Endothelial cell (in vitro differentiated cells): ENCODE measurements around the gene DACT2. TPM values are rescaled to one million over a fixed set of nuclear protein-coding genes. Genes with fewer than 3 reads are reported as not detected.

Experiments used
- DNase-seq: peaks from one replicate; pipeline ENCODE4 v3.0.0; 2021; ENCODE audit warnings: low spot score
- H3K27ac Mint-ChIP-seq: one replicate; pipeline ENCODE4 v1.8.0; 2021; ENCODE audit warnings: mixed read lengths, inconsistent platforms; ENCODE audit not compliant: unreplicated experiment
- H3K27me3 Mint-ChIP-seq: one replicate; pipeline ENCODE4 v1.8.0; 2021; ENCODE audit warnings: mild to moderate bottlenecking, moderate library complexity, mixed read lengths, inconsistent platforms; ENCODE audit not compliant: unreplicated experiment
- H3K36me3 Mint-ChIP-seq: one replicate; pipeline ENCODE4 v1.8.0; 2021; ENCODE audit warnings: mild to moderate bottlenecking, low read depth, mixed read lengths, inconsistent platforms; ENCODE audit not compliant: unreplicated experiment
- H3K4me1 Mint-ChIP-seq: one replicate; pipeline ENCODE4 v1.8.0; 2021; ENCODE audit warnings: mild to moderate bottlenecking, mixed read lengths, inconsistent platforms; ENCODE audit not compliant: unreplicated experiment
- H3K4me3 Mint-ChIP-seq: one replicate; pipeline ENCODE4 v1.8.0; 2021; ENCODE audit warnings: mild to moderate bottlenecking, mixed read lengths, inconsistent platforms; ENCODE audit not compliant: unreplicated experiment
- H3K9me3 Mint-ChIP-seq: one replicate; pipeline ENCODE4 v1.8.0; 2021; ENCODE audit warnings: mixed read lengths, inconsistent platforms; ENCODE audit not compliant: unreplicated experiment
- total RNA-seq: library from RNA; stranded (reverse); fragmentation: NEBNext Ultra II Directional; extraction: Animal tissue kit (Norgen Biotek cat#: 25700); gene quantifications from one replicate; pipeline ENCODE4 v1.2.1, GENCODE V29; 2021; ENCODE audit not compliant: unreplicated experiment
- TF ChIP-seq, protein P1 (sequence below): fragments of 200-600 bp; sonication (generic); IDR thresholded peaks from one replicate; pipeline ENCODE4 v1.5.0; 2021; ENCODE audit warnings: antibody characterized with exemption; ENCODE audit not compliant: unreplicated experiment

Gene DACT2
- total RNA-seq, 1 donor from 2014 or later, result 0.23 TPM

- TF ChIP-seq, protein P1, sequence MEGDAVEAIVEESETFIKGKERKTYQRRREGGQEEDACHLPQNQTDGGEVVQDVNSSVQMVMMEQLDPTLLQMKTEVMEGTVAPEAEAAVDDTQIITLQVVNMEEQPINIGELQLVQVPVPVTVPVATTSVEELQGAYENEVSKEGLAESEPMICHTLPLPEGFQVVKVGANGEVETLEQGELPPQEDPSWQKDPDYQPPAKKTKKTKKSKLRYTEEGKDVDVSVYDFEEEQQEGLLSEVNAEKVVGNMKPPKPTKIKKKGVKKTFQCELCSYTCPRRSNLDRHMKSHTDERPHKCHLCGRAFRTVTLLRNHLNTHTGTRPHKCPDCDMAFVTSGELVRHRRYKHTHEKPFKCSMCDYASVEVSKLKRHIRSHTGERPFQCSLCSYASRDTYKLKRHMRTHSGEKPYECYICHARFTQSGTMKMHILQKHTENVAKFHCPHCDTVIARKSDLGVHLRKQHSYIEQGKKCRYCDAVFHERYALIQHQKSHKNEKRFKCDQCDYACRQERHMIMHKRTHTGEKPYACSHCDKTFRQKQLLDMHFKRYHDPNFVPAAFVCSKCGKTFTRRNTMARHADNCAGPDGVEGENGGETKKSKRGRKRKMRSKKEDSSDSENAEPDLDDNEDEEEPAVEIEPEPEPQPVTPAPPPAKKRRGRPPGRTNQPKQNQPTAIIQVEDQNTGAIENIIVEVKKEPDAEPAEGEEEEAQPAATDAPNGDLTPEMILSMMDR, result no peak
- Mint-ChIP-seq H3K27ac (no peak overlapping the region), H3K4me3 (no peak overlapping the region), H3K27me3 (peaks cover 8% of the 10 kb centered on the region), H3K9me3 (no peaks in the 10 kb centered on the region), H3K36me3 (peaks cover 8% of the 10 kb centered on the region), H3K4me1 (peaks cover 10% of the 10 kb centered on the region)
- DNase-seq, result no peak
Observed at GRCh38 chr6:168348186-168348585, 28.6 kb upstream of the DACT2 start.

DNA sequence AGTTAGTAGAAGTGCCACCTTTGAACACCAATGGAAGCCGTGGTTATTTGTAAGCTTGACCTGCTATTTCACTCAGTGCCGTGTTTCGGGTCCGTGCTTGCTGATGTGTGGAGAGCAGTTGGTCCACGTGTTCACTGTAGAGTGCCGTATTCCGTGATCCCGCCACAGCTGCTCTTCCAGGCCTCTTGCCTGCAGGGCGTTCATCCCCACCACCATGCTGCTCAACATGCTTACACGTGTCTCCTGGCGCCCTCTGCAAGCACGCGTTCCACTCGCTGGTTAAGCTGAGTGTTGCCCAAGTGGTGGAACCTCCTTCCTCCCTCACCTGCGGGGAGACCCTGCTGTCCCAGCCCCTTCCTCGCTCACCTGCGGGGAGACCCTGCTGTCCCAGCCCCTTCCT, 28.0 kb upstream of the DACT2 start:
- H3K4me3 Mint-ChIP-seq, result no peak overlapping the region
- no peak overlapping the region for H3K27ac Mint-ChIP-seq
- H3K9me3 Mint-ChIP-seq, result no peaks in the 10 kb centered on the region
- peaks cover 10% of the 10 kb centered on the region for H3K4me1 Mint-ChIP-seq
- peaks cover 8% of the 10 kb centered on the region for H3K27me3 Mint-ChIP-seq
- TF ChIP-seq, protein P1, result no peak
- H3K36me3 Mint-ChIP-seq, result peaks cover 8% of the 10 kb centered on the region
- DNase-seq, result no peak

DNA sequence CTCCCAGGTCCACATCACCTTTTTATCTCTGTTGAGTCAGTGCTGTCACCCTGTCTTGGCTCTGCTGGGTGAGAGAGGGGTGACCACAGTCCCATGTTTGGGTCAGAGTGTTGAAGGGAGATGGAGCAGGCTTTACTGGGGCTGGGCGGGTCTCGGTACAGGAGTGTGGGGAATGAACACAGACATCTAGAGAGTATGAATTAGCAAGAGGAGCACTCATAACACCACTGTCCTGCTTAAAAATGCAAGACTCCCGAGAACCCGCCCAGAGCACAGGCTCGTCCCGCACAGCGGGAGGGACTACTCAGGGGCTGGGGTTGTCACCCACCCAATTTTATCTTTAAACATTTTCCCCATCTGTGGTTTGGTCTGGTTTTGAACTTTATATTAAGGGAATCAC, 27.5 kb upstream of the DACT2 start:
- peaks cover 8% of the 10 kb centered on the region for H3K27me3 Mint-ChIP-seq

DNA sequence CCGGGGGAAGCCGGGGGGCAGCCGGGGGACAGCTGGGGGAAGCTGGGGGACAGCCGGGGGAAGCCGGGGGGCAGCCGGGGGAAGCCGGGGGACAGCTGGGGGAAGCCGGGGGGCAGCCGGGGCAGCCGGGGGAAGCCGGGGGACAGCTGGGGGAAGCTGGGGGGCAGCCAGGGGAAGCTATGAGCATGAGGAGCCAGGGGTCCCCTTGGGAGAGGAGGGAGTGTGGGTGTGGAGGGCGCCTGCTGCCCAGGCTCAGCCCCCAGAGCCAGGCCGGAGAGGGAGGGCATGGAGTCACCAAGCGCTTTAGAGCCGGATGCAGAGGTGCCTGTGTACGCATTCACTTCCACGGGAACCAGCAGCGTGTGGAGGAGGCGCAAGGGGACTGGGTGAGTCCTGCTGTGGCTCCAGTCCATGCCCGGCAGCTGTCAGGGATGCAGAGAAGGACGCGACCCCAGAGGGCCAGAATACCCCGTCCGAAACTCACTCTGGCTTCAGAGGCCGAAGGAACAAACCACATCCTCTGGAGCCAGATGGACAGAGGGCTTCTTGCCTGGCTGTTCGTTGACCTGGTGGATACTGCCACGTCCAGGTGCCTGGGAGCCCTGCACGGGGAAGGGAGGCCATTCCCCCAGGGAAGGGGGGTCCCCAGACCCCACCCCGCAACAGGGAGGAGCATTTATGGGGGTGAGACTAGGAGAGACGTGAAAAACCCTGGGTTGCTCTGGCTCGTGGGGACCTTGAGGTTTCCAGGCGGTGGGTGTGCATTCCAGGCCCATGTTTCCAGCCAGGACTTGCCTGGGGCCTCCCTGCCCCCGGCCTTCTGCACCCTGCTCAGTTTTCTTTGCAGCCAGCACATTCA, 26.5 kb upstream of the DACT2 start:
- TF ChIP-seq, protein P1, result no peak
- H3K36me3 Mint-ChIP-seq, result peaks cover 8% of the 10 kb centered on the region
- H3K4me1 Mint-ChIP-seq, result peaks cover 10% of the 10 kb centered on the region
- no peak overlapping the region for H3K27ac Mint-ChIP-seq
- DNase-seq, result no peak
- no peaks in the 10 kb centered on the region for H3K9me3 Mint-ChIP-seq
- H3K27me3 Mint-ChIP-seq, result peaks cover 6% of the 10 kb centered on the region
- no peak overlapping the region for H3K4me3 Mint-ChIP-seq

More for the DNA sequence above, 27.5 kb upstream of the DACT2 start:
- TF ChIP-seq, protein P1, result no peak
- Mint-ChIP-seq H3K9me3 (no peaks in the 10 kb centered on the region), H3K4me3 (no peak overlapping the region), H3K27ac (no peak overlapping the region), H3K4me1 (peaks cover 10% of the 10 kb centered on the region), H3K36me3 (peaks cover 8% of the 10 kb centered on the region)
- no peak for DNase-seq

GRCh38 chr6:168345266-168345665, 25.7 kb upstream of the DACT2 start:
- peaks cover 8% of the 10 kb centered on the region for H3K36me3 Mint-ChIP-seq
- H3K9me3 Mint-ChIP-seq, result no peaks in the 10 kb centered on the region
- peaks cover 6% of the 10 kb centered on the region for H3K27me3 Mint-ChIP-seq
- peaks cover 9% of the 10 kb centered on the region for H3K4me1 Mint-ChIP-seq
- H3K27ac Mint-ChIP-seq, result no peak overlapping the region
- no peak for DNase-seq
- TF ChIP-seq, protein P1, result no peak
- no peak overlapping the region for H3K4me3 Mint-ChIP-seq
